GM10266 (cell line): ENCODE data around the gene OXT.
"Not testable (repeated sequence)": the region's sequence is repeated elsewhere in the genome, so short reads cannot be mapped to it uniquely, and the experiment has no call there.

Source experiments
- DNase-seq: peaks from one replicate; pipeline ENCODE4 v3.0.0; 2012; ENCODE audit errors: extremely low spot score
- CTCF ChIP-seq: IDR thresholded peaks from 2 replicates; pipeline ENCODE4 v1.5.1; 2012; ENCODE audit warnings: mild to moderate bottlenecking, low read depth; ENCODE audit not compliant: control insufficient read depth, insufficient read depth; ENCODE audit errors: missing control alignments

OXT gene

GRCh38 chr20:3071610-3072529, at the start of gene OXT:
Gene OXT, plus strand, starts transcription at chr20:3071620. Its CDS starts 36 bp downstream, at chr20:3071656.
- TF ChIP-seq CTCF, result no peak
- no peak for DNase-seq

- DNase-seq, result no peak
- TF ChIP-seq CTCF, result no peak
Observed at GRCh38 chr20:3021777-3022176, 49.6 kb upstream of the OXT start.

GRCh38 chr20:3022559-3023490, 48.6 kb upstream of the OXT start:
- DNase-seq, result not testable (repeated sequence)

- TF ChIP-seq CTCF, result no peak
- DNase-seq, result no peak
Observed at GRCh38 chr20:3027987-3028386, 43.4 kb upstream of the OXT start.

GRCh38 chr20:3031524-3032147, 39.8 kb upstream of the OXT start:
- DNase-seq, result no peak

GRCh38 chr20:3032624-3033023, 38.8 kb upstream of the OXT start:
- DNase-seq, result no peak
- no peak for TF ChIP-seq CTCF

More at GRCh38 chr20:3031524-3032147, 39.8 kb upstream of the OXT start:
- no peak for TF ChIP-seq CTCF

- no peak for DNase-seq
- no peak for TF ChIP-seq CTCF
Observed at GRCh38 chr20:3037654-3038053, 33.8 kb upstream of the OXT start.
